Liver (tissue), 9 donors: ENCODE measurements around the gene PNKP. TPM values are rescaled to one million over a fixed set of nuclear protein-coding genes. Genes with fewer than 3 reads are reported as not detected.

Experiments used
- DNase-seq: peaks from one replicate; pipeline ENCODE4 v3.0.0-alpha.2; 2017; ENCODE audit warnings: low spot score
- H3K27ac ChIP-seq, 2 donors: one replicate each; pipeline ENCODE4 v1.7.0; 2013; ENCODE audit warnings: inconsistent platforms in 2 of 2, low read length in 2 of 2, control low read depth in 1 of 2, low read depth in 1 of 2, mild to moderate bottlenecking in 1 of 2
- H3K27me3 ChIP-seq, 4 donors: one replicate each; pipeline versions ENCODE4 v1.6.1 to v1.7.0; 2013; ENCODE audit warnings: low read length in 3 of 4, inconsistent platforms in 1 of 4, mild to moderate bottlenecking in 1 of 4, moderate library complexity in 1 of 4; ENCODE audit not compliant: control insufficient read depth in 4 of 4, insufficient read depth in 4 of 4
- H3K36me3 ChIP-seq, 4 donors: one replicate each; pipeline versions ENCODE4 v1.6.1 to v1.7.0; 2013; ENCODE audit warnings: low read length in 3 of 4, mild to moderate bottlenecking in 3 of 4, low read depth in 1 of 4, moderate library complexity in 1 of 4; ENCODE audit not compliant: control insufficient read depth in 4 of 4, insufficient read depth in 3 of 4
- H3K4me1 ChIP-seq, 4 donors: one replicate each; pipeline versions ENCODE4 v1.6.1 to v1.7.0; 2013; ENCODE audit warnings: low read length in 3 of 4, mild to moderate bottlenecking in 3 of 4, moderate library complexity in 1 of 4; ENCODE audit not compliant: control insufficient read depth in 4 of 4, insufficient read depth in 4 of 4
- H3K4me3 ChIP-seq, 3 donors: one replicate each; pipeline versions ENCODE4 v1.6.1 to v1.7.0; 2013; ENCODE audit warnings: low read length in 3 of 3, control low read depth in 1 of 3, low read depth in 1 of 3, mild to moderate bottlenecking in 1 of 3
- H3K9ac ChIP-seq, 2 donors: one replicate each; pipeline ENCODE4 v1.7.0; 2013; ENCODE audit warnings: low read length in 2 of 2, mild to moderate bottlenecking in 2 of 2, moderate library complexity in 2 of 2, control low read depth in 1 of 2, low read depth in 1 of 2
- H3K9me3 ChIP-seq, 4 donors: one replicate each; pipeline versions ENCODE4 v1.6.1 to v1.7.0; 2013; ENCODE audit warnings: low read length in 3 of 4; ENCODE audit not compliant: control insufficient read depth in 4 of 4
- EGR1 ChIP-seq, 2 donors: IDR thresholded peaks; 2 replicates each; pipeline ENCODE4 v1.6.1; 2016 to 2018; ENCODE audit warnings: antibody characterized with exemption in 2 of 2, low read depth in 2 of 2
- FOXA1 ChIP-seq: IDR thresholded peaks from 2 replicates; pipeline ENCODE4 v1.6.1; 2016; ENCODE audit warnings: antibody characterized with exemption
- FOXA2 ChIP-seq: IDR thresholded peaks from 2 replicates; pipeline ENCODE4 v1.6.1; 2016; ENCODE audit warnings: antibody characterized with exemption
- GABPA ChIP-seq, 2 donors: IDR thresholded peaks in 1 of 2; conservative IDR thresholded peaks in 1 of 2; 2 replicates each; pipeline ENCODE4 v1.6.1; 2016; ENCODE audit warnings: antibody characterized with exemption in 2 of 2, mild to moderate bottlenecking in 1 of 2, moderate library complexity in 1 of 2
- HNF4A ChIP-seq, 2 donors: conservative IDR thresholded peaks; 2 replicates each; pipeline ENCODE4 v1.6.1; 2016; ENCODE audit warnings: antibody characterized with exemption in 2 of 2, mild to moderate bottlenecking in 2 of 2
- HNF4G ChIP-seq: IDR thresholded peaks from 2 replicates; pipeline ENCODE4 v1.6.1; 2016; ENCODE audit warnings: antibody characterized with exemption
- JUND ChIP-seq, 2 donors: IDR thresholded peaks; 2 replicates each; pipeline ENCODE4 v1.6.1; 2016; ENCODE audit warnings: antibody characterized with exemption in 2 of 2
- NR2F2 ChIP-seq: IDR thresholded peaks from 2 replicates; pipeline ENCODE4 v1.6.1; 2016; ENCODE audit warnings: antibody characterized with exemption
- RAD21 ChIP-seq, 2 donors: IDR thresholded peaks; 2 replicates each; pipeline ENCODE4 v1.6.1; 2016; ENCODE audit warnings: antibody characterized with exemption in 2 of 2, mild to moderate bottlenecking in 2 of 2
- RXRA ChIP-seq, 2 donors: IDR thresholded peaks; 2 replicates each; pipeline ENCODE4 v1.6.1; 2017 to 2018; ENCODE audit warnings: antibody characterized with exemption in 2 of 2, mild to moderate bottlenecking in 1 of 2
- SP1 ChIP-seq: IDR thresholded peaks from 2 replicates; pipeline ENCODE4 v1.6.1; 2018; ENCODE audit warnings: antibody characterized with exemption, mild to moderate bottlenecking
- TAF1 ChIP-seq: conservative IDR thresholded peaks from 2 replicates; pipeline ENCODE4 v1.6.1; 2016; ENCODE audit warnings: antibody characterized with exemption, mild to moderate bottlenecking
- WGBS: extraction: QIAGEN DNeasy Blood & Tissue Kit; methylation state at CpG from one replicate; pipeline ENCODE4 v1.1.7; 2013; 5-methylcytosine and 5-hydroxymethylcytosine counted together
- polyA plus RNA-seq, 2 donors: library from polyadenylated mRNA; stranded (reverse) in 1 of 2; unstranded in 1 of 2; fragments of 200-250 nt in 1 of 2; fragments of >200 nt in 1 of 2; fragmentation: Nextera tagmentation in 1 of 2; extraction: Ambion mirVana in 1 of 2; gene quantifications; one replicate each; pipeline versions ENCODE4 v1.2.1 to v1.2.3, GENCODE V29; 2013 to 2015
- total RNA-seq, 2 donors: library from RNA; depleted of rRNA; stranded (reverse); fragments of >200 nt; gene quantifications; one replicate each; pipeline ENCODE4 v1.2.3, GENCODE V29; 2014
- TF ChIP-seq, protein P1 (sequence below): IDR thresholded peaks from 2 replicates; pipeline ENCODE4 v1.6.1; 2016; ENCODE audit warnings: antibody characterized with exemption
- TF ChIP-seq, protein P2 (sequence below): fragments of 150-350 bp; IDR thresholded peaks from 2 replicates; pipeline ENCODE4 v1.5.1; 2017; ENCODE audit warnings: improper control_type of control experiment, low read depth, low read length; ENCODE audit not compliant: missing input control
- TF ChIP-seq, protein P3 (sequence below): IDR thresholded peaks from 2 replicates; pipeline ENCODE4 v1.6.1; 2016; ENCODE audit warnings: antibody characterized with exemption
- TF ChIP-seq, protein P4 (sequence below): IDR thresholded peaks from 2 replicates; pipeline ENCODE4 v1.6.1; 2016; ENCODE audit warnings: antibody characterized with exemption, mild to moderate bottlenecking
- TF ChIP-seq, protein P5 (sequence below): IDR thresholded peaks from 2 replicates; pipeline ENCODE4 v1.6.1; 2016; ENCODE audit warnings: antibody characterized with exemption
- donor health status: healthy.
- donor health status: healthy.
- donor health status: healthy.
- donor health status: healthy.
- donor health status: healthy.

The PNKP gene
- total and polyA plus RNA-seq, 4 donors = 17.3 to 30.9 (median 19.8) TPM

DNA sequence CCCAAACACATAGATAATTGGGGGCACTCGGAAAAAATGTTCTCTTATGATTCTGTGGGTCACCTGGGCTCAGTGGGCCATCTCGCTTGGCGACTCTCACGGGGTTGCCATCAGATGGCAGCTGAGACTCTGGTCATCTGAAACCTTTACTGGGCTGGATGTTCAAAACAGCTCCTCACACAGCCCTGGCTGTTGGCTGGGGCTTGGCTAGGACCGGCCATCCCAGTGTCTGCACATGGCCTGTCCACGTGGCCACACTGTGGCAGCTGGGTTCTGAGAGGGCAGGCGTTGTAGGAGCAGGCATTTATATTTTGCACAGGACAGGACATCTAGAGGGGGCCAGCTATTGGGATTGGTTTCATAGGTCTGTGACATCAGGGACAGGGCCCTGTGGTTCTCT lies 33.8 kb downstream of the PNKP start (continued):
- TF ChIP-seq, protein P1, sequence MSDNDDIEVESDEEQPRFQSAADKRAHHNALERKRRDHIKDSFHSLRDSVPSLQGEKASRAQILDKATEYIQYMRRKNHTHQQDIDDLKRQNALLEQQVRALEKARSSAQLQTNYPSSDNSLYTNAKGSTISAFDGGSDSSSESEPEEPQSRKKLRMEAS = no peak
- TF ChIP-seq JUND (IDR thresholded peaks at IDR 0.05) = no peak

DNA sequence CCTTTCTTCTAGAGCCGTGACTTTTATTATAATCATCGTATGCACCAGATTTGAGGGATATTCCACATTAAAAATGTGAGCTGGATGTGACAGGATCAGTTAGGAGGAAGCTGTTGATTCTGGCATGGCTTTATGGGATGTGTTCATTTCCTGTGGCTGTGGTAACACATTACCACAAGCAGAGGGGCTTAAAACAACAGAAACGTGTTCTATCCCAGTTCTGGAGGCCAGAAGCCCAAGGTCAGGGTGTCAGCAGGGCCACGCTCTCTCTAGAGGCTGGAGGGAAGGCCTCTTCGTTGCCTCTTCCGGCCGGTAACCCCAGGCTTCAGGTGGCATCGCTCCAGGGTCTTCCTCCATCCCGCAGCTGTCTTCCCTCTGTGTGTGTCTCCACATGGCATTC lies 34.8 kb downstream of the PNKP start:
- Histone ChIP-seq H3K36me3 (peaks cover 5 to 49% (median 22%) of the 10 kb centered on the region in 4 donors), H3K4me1 (no peaks in the 10 kb centered on the region), H3K9me3 (no peaks in the 10 kb centered on the region), H3K27ac (no peak overlapping the region), H3K4me3 (no peak overlapping the region), H3K27me3 (no peaks in the 10 kb centered on the region), H3K9ac (no peak overlapping the region)
- DNase-seq = no peak
- TF ChIP-seq RXRA (IDR thresholded peaks at IDR 0.05) = no peak
- TF ChIP-seq, protein P2, sequence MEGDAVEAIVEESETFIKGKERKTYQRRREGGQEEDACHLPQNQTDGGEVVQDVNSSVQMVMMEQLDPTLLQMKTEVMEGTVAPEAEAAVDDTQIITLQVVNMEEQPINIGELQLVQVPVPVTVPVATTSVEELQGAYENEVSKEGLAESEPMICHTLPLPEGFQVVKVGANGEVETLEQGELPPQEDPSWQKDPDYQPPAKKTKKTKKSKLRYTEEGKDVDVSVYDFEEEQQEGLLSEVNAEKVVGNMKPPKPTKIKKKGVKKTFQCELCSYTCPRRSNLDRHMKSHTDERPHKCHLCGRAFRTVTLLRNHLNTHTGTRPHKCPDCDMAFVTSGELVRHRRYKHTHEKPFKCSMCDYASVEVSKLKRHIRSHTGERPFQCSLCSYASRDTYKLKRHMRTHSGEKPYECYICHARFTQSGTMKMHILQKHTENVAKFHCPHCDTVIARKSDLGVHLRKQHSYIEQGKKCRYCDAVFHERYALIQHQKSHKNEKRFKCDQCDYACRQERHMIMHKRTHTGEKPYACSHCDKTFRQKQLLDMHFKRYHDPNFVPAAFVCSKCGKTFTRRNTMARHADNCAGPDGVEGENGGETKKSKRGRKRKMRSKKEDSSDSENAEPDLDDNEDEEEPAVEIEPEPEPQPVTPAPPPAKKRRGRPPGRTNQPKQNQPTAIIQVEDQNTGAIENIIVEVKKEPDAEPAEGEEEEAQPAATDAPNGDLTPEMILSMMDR = no peak
- no peak for TF ChIP-seq GABPA (IDR thresholded peaks at IDR 0.05 in 1 of 2, conservative IDR thresholded peaks at IDR 0.05 in 1 of 2)
- no peak for TF ChIP-seq HNF4G
- TF ChIP-seq, protein P3, sequence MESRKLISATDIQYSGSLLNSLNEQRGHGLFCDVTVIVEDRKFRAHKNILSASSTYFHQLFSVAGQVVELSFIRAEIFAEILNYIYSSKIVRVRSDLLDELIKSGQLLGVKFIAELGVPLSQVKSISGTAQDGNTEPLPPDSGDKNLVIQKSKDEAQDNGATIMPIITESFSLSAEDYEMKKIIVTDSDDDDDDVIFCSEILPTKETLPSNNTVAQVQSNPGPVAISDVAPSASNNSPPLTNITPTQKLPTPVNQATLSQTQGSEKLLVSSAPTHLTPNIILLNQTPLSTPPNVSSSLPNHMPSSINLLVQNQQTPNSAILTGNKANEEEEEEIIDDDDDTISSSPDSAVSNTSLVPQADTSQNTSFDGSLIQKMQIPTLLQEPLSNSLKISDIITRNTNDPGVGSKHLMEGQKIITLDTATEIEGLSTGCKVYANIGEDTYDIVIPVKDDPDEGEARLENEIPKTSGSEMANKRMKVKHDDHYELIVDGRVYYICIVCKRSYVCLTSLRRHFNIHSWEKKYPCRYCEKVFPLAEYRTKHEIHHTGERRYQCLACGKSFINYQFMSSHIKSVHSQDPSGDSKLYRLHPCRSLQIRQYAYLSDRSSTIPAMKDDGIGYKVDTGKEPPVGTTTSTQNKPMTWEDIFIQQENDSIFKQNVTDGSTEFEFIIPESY = no peak
- TF ChIP-seq, protein P1 = no peak
- TF ChIP-seq FOXA1 = no peak
- TF ChIP-seq, protein P4, sequence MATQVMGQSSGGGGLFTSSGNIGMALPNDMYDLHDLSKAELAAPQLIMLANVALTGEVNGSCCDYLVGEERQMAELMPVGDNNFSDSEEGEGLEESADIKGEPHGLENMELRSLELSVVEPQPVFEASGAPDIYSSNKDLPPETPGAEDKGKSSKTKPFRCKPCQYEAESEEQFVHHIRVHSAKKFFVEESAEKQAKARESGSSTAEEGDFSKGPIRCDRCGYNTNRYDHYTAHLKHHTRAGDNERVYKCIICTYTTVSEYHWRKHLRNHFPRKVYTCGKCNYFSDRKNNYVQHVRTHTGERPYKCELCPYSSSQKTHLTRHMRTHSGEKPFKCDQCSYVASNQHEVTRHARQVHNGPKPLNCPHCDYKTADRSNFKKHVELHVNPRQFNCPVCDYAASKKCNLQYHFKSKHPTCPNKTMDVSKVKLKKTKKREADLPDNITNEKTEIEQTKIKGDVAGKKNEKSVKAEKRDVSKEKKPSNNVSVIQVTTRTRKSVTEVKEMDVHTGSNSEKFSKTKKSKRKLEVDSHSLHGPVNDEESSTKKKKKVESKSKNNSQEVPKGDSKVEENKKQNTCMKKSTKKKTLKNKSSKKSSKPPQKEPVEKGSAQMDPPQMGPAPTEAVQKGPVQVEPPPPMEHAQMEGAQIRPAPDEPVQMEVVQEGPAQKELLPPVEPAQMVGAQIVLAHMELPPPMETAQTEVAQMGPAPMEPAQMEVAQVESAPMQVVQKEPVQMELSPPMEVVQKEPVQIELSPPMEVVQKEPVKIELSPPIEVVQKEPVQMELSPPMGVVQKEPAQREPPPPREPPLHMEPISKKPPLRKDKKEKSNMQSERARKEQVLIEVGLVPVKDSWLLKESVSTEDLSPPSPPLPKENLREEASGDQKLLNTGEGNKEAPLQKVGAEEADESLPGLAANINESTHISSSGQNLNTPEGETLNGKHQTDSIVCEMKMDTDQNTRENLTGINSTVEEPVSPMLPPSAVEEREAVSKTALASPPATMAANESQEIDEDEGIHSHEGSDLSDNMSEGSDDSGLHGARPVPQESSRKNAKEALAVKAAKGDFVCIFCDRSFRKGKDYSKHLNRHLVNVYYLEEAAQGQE = no peak
- TF ChIP-seq, protein P5, sequence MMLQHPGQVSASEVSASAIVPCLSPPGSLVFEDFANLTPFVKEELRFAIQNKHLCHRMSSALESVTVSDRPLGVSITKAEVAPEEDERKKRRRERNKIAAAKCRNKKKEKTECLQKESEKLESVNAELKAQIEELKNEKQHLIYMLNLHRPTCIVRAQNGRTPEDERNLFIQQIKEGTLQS = no peak
- no peak for TF ChIP-seq NR2F2
- TF ChIP-seq SP1 = no peak
- TF ChIP-seq FOXA2 = no peak
- no peak for TF ChIP-seq TAF1
- TF ChIP-seq HNF4A (conservative IDR thresholded peaks at IDR 0.05) = no peak
- no peak for TF ChIP-seq JUND (IDR thresholded peaks at IDR 0.05)
- TF ChIP-seq RAD21 (IDR thresholded peaks at IDR 0.05) = no peak
- no peak for TF ChIP-seq EGR1 (IDR thresholded peaks at IDR 0.05; ENCODE audit: low read depth in 2 of 2)
- 82% methylated on average over 9 of the region's 9 CpGs for WGBS
